Measurements from ENCODE around the gene CPAMD8. TPM values are rescaled to one million over a fixed set of nuclear protein-coding genes. Genes with fewer than 3 reads are reported as not detected.

CPAMD8 gene
- total and polyA plus RNA-seq, 12 donors, result 3.1 to 33.7 (median 9.2) TPM

DNA sequence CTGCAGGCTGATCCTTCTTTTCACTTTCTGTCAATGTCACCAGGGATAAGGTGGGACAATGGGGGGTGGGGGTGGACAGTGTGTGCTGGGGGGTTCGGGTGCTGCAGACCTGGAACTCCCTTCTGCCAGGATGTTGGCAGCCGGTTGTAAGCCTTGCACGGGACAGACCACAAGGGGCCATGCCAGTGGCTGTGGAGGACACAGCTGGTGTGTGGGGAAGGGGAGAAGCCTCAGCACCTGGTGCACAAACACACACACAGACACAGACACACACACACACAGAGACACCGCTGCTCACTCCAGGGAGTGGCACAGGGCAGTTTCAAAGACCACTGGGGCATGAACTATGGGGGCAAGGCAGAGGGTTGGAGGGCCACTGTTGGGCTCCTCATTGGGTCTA is 134.2 kb downstream of the CPAMD8 start:
- 63 to 74% (median 67%) methylated on average over 2 to 4 of the region's 4 CpGs for WGBS, 4 donors
- Histone ChIP-seq H3K9me3 (replicated peaks in 1 of 3) (no peaks in the 10 kb centered on the region), H3K4me1 (replicated peaks in 1 of 2) (peaks cover 10 to 11% of the 10 kb centered on the region in 2 donors), H3K4me3 (no peak overlapping the region), H3K27me3 (no peaks in the 10 kb centered on the region), H3K36me3 (replicated peaks in 1 of 2) (no peaks in the 10 kb centered on the region), H3K27ac (no peak overlapping the region)
- TF ChIP-seq, protein P1, sequence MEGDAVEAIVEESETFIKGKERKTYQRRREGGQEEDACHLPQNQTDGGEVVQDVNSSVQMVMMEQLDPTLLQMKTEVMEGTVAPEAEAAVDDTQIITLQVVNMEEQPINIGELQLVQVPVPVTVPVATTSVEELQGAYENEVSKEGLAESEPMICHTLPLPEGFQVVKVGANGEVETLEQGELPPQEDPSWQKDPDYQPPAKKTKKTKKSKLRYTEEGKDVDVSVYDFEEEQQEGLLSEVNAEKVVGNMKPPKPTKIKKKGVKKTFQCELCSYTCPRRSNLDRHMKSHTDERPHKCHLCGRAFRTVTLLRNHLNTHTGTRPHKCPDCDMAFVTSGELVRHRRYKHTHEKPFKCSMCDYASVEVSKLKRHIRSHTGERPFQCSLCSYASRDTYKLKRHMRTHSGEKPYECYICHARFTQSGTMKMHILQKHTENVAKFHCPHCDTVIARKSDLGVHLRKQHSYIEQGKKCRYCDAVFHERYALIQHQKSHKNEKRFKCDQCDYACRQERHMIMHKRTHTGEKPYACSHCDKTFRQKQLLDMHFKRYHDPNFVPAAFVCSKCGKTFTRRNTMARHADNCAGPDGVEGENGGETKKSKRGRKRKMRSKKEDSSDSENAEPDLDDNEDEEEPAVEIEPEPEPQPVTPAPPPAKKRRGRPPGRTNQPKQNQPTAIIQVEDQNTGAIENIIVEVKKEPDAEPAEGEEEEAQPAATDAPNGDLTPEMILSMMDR (IDR thresholded peaks at IDR 0.05), result no peak
- no peak for TF ChIP-seq POLR2A (IDR thresholded peaks at IDR 0.05)
- no peak for DNase-seq
- intact Hi-C loops (cut with DNase I), result no loop called here

GRCh38 chr19:16891696-16892382 is 134.8 kb downstream of the CPAMD8 start:
- H3K9me3 ChIP-seq (replicated peaks in 1 of 3), result no peaks in the 10 kb centered on the region
- DNase-seq, result no peak
- peaks cover 10 to 11% of the 10 kb centered on the region in 2 donors for H3K4me1 ChIP-seq (replicated peaks in 1 of 2)
- H3K4me3 ChIP-seq, result no peak overlapping the region
- 92 to 94% (median 92%) methylated on average over 9 to 12 of the region's 12 CpGs for WGBS, 4 donors
- no peaks in the 10 kb centered on the region for H3K27me3 ChIP-seq
- no peak for TF ChIP-seq POLR2A (IDR thresholded peaks at IDR 0.05)
- TF ChIP-seq, protein P1 (IDR thresholded peaks at IDR 0.05), result no peak
- no peaks in the 10 kb centered on the region for H3K36me3 ChIP-seq (replicated peaks in 1 of 2)
- H3K27ac ChIP-seq, result no peak overlapping the region
- intact Hi-C loops (cut with DNase I), result no loop called here

DNA sequence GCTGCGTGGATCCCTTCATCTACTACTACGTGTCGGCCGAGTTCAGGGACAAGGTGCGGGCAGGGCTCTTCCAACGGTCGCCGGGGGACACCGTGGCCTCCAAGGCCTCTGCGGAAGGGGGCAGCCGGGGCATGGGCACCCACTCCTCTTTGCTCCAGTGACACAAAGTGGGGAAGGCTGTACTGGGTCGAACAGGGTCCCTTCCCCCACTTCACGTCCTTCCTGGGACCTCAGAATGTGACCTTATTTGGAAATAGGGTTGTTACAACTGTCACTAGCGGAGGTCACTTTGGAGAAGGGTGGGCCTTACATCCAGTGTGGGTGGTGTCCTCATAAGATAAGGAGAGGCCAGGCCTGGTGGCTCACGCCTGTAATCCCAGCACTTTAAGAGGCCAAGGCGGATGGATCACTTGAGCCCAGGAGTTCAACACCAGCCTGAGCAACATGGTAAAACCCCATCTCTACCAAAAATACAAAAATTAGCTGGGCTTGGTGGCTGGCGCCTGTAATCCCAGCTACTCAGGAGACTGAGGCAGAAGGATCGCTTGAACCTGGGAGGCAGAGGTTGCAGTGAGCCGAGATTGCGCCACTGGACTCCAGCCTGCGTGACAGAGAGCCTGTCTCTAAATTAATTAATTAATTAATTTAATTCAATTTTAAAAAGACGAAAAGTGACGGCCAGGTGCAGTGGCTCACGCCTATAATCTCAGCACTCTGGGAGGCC is 136.0 kb downstream of the CPAMD8 start:
- H3K9me3 ChIP-seq (replicated peaks in 1 of 3), result no peaks in the 10 kb centered on the region
- H3K27ac ChIP-seq, result no peak overlapping the region
- H3K4me1 ChIP-seq (replicated peaks in 1 of 2), result peaks cover 0 to 4% of the 10 kb centered on the region in 2 donors
- 87 to 91% (median 89%) methylated on average over 22 to 24 of the region's 24 CpGs for WGBS, 4 donors
- no peaks in the 10 kb centered on the region for H3K36me3 ChIP-seq (replicated peaks in 1 of 2)
- H3K4me3 ChIP-seq, result no peak overlapping the region
- DNase-seq, result no peak
- intact Hi-C loops (cut with DNase I), result no loop called here
- no peak for TF ChIP-seq POLR2A (IDR thresholded peaks at IDR 0.05)
- TF ChIP-seq, protein P1 (IDR thresholded peaks at IDR 0.05), result no peak
- no peaks in the 10 kb centered on the region for H3K27me3 ChIP-seq

- WGBS, 4 donors, result 94 to 100% (median 96%) methylated on average over 12 to 48 of the region's 48 CpGs
- Histone ChIP-seq H3K4me1 (replicated peaks in 1 of 2) (peaks cover 0 to 4% of the 10 kb centered on the region in 2 donors), H3K9me3 (replicated peaks in 1 of 3) (no peaks in the 10 kb centered on the region), H3K4me3 (no peak overlapping the region), H3K27me3 (no peaks in the 10 kb centered on the region), H3K27ac (peak overlapping the region in 2 of 5 donors; percentile 56 to 76), H3K36me3 (replicated peaks in 1 of 2) (no peaks in the 10 kb centered on the region)
- DNase-seq, result no peak
- TF ChIP-seq POLR2A (IDR thresholded peaks at IDR 0.05), result no peak
- TF ChIP-seq, protein P1 (IDR thresholded peaks at IDR 0.05), result no peak
- intact Hi-C loops (cut with DNase I), result no loop called here
Observed at GRCh38 chr19:16889883-16890460, 136.6 kb downstream of the CPAMD8 start.

Measured in adrenal gland (tissue), 12 donors.